Measurements from ENCODE around the gene HOXD11.

The HOXD11 gene

DNA sequence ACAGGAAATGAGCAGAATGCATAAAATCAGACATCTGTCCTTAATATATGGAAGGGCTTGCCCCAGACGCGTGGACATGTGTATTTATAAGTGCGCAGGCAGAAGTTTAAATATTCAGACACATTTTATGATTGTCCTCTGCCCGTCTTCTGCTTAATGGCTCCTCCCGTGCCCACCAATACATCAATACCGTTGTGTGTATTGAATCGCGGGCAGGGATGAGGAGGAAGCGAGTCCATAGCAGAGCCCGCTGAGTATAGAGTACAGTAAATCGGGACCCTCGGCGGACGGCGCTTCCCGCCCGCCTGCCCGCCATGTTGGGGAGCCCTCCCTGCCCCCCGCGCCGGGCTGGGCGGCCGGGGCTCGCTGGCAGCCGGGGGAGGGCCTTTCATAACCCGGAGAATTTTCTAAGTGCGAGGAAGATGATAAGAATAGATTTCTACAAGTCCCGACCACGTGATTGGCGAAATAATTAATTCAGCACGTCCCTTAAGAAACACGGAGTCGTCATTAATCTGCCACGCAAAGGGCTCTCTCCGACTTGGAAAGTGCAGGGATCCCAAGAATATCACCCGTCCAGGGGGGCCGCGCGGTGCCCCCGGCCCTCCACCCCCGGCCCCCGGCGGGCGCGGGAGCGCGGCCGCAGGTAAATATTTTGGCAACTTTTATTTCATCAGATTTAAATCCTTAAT is 49.9 kb downstream of the HOXD11 start, which contains the start of gene HOXD3:
Gene HOXD3, plus strand, starts transcription at position 501 of the 692 bp plus-strand sequence. CDS start 11,808 bp downstream, outside the sequence.
- no peaks in the 10 kb centered on the region for H3K9me3 ChIP-seq (ENCODE audit: control insufficient read depth, insufficient read depth, low read length)
- peaks cover 100% of the 10 kb centered on the region for H3K27me3 ChIP-seq (ENCODE audit: control insufficient read depth, insufficient read depth, low read length)
- H3K4me1 ChIP-seq (ENCODE audit: control insufficient read depth, insufficient read depth, low read length), result peaks cover 2% of the 10 kb centered on the region
- H3K36me3 ChIP-seq (ENCODE audit: control insufficient read depth, insufficient read depth, low read length), result no peaks in the 10 kb centered on the region
- H3K4me3 ChIP-seq (ENCODE audit: low read depth, low read length), result peak within 1 kb of the TSS; percentile 18
- H3K9ac ChIP-seq (ENCODE audit: low read depth, low read length), result no peak within 1 kb of the TSS

GRCh38 chr2:176157499-176158185 is 50.6 kb downstream of the HOXD11 start:
- Histone ChIP-seq H3K4me1 (ENCODE audit: control insufficient read depth, insufficient read depth, low read length) (peaks cover 2% of the 10 kb centered on the region), H3K9me3 (ENCODE audit: control insufficient read depth, insufficient read depth, low read length) (no peaks in the 10 kb centered on the region), H3K27me3 (ENCODE audit: control insufficient read depth, insufficient read depth, low read length) (peaks cover 100% of the 10 kb centered on the region), H3K36me3 (ENCODE audit: control insufficient read depth, insufficient read depth, low read length) (no peaks in the 10 kb centered on the region), H3K4me3 (ENCODE audit: low read depth, low read length) (peak overlapping the region; percentile 18), H3K9ac (ENCODE audit: low read depth, low read length) (no peak overlapping the region)

DNA sequence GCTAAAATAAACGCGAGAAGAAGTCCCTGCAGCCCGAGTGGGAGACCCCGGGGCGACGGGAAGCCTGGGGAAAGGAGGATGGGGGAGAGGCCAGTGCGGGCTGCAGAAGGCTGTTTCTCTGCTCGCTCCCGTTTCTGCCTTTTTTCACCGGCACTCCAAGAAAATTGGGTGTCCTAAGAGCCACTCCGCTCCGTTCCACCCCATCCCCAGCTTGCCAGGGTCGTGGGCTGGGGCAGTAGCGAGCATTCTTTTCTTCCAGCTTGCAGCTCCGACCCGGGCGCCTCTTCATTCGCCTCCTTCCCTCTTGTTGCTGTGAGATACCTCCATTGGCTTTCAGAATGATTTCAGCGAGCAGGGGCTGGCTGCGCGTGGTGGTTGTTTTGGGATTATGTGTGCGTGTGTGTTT is 51.1 kb downstream of the HOXD11 start:
- no peaks in the 10 kb centered on the region for H3K9me3 ChIP-seq (ENCODE audit: control insufficient read depth, insufficient read depth, low read length)
- H3K4me3 ChIP-seq (ENCODE audit: low read depth, low read length), result peak overlapping the region; percentile 18
- peaks cover 2% of the 10 kb centered on the region for H3K4me1 ChIP-seq (ENCODE audit: control insufficient read depth, insufficient read depth, low read length)
- peaks cover 100% of the 10 kb centered on the region for H3K27me3 ChIP-seq (ENCODE audit: control insufficient read depth, insufficient read depth, low read length)
- no peak overlapping the region for H3K9ac ChIP-seq (ENCODE audit: low read depth, low read length)
- no peaks in the 10 kb centered on the region for H3K36me3 ChIP-seq (ENCODE audit: control insufficient read depth, insufficient read depth, low read length)

- Histone ChIP-seq H3K4me1 (ENCODE audit: control insufficient read depth, insufficient read depth, low read length) (peaks cover 2% of the 10 kb centered on the region), H3K4me3 (ENCODE audit: low read depth, low read length) (no peak overlapping the region), H3K36me3 (ENCODE audit: control insufficient read depth, insufficient read depth, low read length) (no peaks in the 10 kb centered on the region), H3K9ac (ENCODE audit: low read depth, low read length) (no peak overlapping the region), H3K9me3 (ENCODE audit: control insufficient read depth, insufficient read depth, low read length) (no peaks in the 10 kb centered on the region), H3K27me3 (ENCODE audit: control insufficient read depth, insufficient read depth, low read length) (peaks cover 100% of the 10 kb centered on the region)
Observed at GRCh38 chr2:176158855-176159662, 52.0 kb downstream of the HOXD11 start.

Data from iPS-15b (cell line).